DOHH2 (cell line): Measurements from ENCODE around the gene ALDH3B1.

Experiments
- EZH2phosphoT487 ChIP-seq: fragments of 200-600 bp; sonication (generic); IDR thresholded peaks from 2 replicates; pipeline ENCODE4 v1.6.1; 2017; ENCODE audit warnings: borderline replicate concordance, mild to moderate bottlenecking, antibody characterized with exemption, low read length, moderate library complexity, mixed read lengths
- TF ChIP-seq, protein P1 (sequence below): fragments of 200-600 bp; sonication (generic); IDR thresholded peaks from one replicate; pipeline ENCODE4 v1.5.1; 2014; ENCODE audit warnings: antibody characterized with exemption, mild to moderate bottlenecking, low read depth, low read length; ENCODE audit not compliant: poor library complexity, severe bottlenecking

DNA sequence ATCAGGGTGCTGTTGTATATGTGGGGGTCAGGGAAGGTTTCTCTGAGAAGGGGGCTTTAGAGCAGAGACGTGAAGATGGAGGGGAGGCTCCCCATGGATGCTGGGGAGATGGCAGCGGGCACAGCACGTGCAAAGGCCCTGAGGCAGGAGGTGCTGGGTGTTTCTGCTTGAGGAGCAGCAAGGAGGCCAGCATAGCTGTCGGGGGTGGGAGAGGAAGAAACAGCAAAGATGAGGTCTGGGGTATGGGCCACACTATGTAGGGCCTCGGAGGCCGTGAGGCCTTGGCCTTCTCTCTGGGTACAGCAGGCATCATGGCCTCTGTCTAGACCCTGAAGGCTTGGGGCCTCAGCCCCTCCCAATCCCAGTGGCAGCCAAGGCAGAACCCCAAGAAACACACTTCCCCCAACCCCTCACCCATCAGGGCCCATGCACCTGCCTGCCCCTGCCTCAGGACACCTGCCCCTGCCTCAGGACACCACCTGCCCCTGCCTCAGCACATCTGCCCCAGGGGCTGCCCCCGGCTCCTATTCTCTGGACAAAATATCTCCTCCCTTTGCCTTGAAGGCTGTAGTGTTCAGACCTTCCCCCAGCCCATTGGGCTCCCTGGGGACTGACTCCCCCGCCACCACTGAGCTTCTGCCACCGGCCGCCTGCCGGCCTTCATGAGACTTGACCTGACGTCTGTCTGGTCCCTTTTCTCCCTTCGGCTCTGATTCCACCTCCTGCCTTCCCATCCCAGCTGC lies 6.2 kb downstream of the ALDH3B1 start:
- TF ChIP-seq, protein P1, sequence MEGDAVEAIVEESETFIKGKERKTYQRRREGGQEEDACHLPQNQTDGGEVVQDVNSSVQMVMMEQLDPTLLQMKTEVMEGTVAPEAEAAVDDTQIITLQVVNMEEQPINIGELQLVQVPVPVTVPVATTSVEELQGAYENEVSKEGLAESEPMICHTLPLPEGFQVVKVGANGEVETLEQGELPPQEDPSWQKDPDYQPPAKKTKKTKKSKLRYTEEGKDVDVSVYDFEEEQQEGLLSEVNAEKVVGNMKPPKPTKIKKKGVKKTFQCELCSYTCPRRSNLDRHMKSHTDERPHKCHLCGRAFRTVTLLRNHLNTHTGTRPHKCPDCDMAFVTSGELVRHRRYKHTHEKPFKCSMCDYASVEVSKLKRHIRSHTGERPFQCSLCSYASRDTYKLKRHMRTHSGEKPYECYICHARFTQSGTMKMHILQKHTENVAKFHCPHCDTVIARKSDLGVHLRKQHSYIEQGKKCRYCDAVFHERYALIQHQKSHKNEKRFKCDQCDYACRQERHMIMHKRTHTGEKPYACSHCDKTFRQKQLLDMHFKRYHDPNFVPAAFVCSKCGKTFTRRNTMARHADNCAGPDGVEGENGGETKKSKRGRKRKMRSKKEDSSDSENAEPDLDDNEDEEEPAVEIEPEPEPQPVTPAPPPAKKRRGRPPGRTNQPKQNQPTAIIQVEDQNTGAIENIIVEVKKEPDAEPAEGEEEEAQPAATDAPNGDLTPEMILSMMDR: no peak
- no peak for TF ChIP-seq EZH2phosphoT487
